ENCODE results near the gene ZNF438.

GRCh38 chr10:30833628-30833970, 198.1 kb downstream of the ZNF438 start:
- no peak for TF ChIP-seq CTCF (IDR thresholded peaks at IDR 0.05)
- TF ChIP-seq POLR2A (IDR thresholded peaks at IDR 0.05): no peak

All from sigmoid colon (tissue), 3 donors.